ENCODE data around the gene ZXDC. TPM values are rescaled to one million over a fixed set of nuclear protein-coding genes. Genes with fewer than 3 reads are reported as not detected.

ZXDC gene
- total RNA-seq, 1 experiment from 2014 or later: 33.3 TPM

- POLR2A ChIA-PET: no interaction called here
- BruUV-seq (replicated peaks): no TSS peak
- no peaks in the 10 kb centered on the region for H3K4me1 ChIP-seq (ENCODE audit: control insufficient read depth, insufficient read depth, low read length)
- peaks cover 7% of the 10 kb centered on the region for H3K27me3 ChIP-seq (ENCODE audit: control insufficient read depth, insufficient read depth, low read length)
- H3K36me3 ChIP-seq (ENCODE audit: control insufficient read depth, insufficient read depth, low read length): no peaks in the 10 kb centered on the region
- intact Hi-C loops (cut with micrococcal nuclease; ENCODE audit: unreplicated experiment) (no loop called here), in situ Hi-C loops (cut with HindIII; ENCODE audit: low pct_unique_long_range_greater_than_20kb, low sequenced_read_pairs) (no loop called here)
- no peak overlapping the region for H3K27ac ChIP-seq (ENCODE audit: low read length)
- H3K9me3 ChIP-seq (ENCODE audit: control insufficient read depth, insufficient read depth, low read depth, low read length): no peaks in the 10 kb centered on the region
- H3K4me3 ChIP-seq (ENCODE audit: low read depth in 2 of 2, low read length in 2 of 2): no peak overlapping the region
- TF ChIP-seq SIN3A (IDR thresholded peaks at IDR 0.05; ENCODE audit: borderline replicate concordance, insufficient read depth, low read depth, low read length): no peak
- no peak for TF ChIP-seq REST (IDR thresholded peaks at IDR 0.05; ENCODE audit: insufficient read depth in 1 of 2, low read depth in 2 of 2, low read length in 1 of 2)
- CTCF ChIA-PET: no interaction called here
- no peak for ATAC-seq
- no peak for DNase-seq (ENCODE audit: low read depth, low spot score)
Measured at GRCh38 chr3:126407412-126408044, 68.2 kb downstream of the ZXDC start.

DNA sequence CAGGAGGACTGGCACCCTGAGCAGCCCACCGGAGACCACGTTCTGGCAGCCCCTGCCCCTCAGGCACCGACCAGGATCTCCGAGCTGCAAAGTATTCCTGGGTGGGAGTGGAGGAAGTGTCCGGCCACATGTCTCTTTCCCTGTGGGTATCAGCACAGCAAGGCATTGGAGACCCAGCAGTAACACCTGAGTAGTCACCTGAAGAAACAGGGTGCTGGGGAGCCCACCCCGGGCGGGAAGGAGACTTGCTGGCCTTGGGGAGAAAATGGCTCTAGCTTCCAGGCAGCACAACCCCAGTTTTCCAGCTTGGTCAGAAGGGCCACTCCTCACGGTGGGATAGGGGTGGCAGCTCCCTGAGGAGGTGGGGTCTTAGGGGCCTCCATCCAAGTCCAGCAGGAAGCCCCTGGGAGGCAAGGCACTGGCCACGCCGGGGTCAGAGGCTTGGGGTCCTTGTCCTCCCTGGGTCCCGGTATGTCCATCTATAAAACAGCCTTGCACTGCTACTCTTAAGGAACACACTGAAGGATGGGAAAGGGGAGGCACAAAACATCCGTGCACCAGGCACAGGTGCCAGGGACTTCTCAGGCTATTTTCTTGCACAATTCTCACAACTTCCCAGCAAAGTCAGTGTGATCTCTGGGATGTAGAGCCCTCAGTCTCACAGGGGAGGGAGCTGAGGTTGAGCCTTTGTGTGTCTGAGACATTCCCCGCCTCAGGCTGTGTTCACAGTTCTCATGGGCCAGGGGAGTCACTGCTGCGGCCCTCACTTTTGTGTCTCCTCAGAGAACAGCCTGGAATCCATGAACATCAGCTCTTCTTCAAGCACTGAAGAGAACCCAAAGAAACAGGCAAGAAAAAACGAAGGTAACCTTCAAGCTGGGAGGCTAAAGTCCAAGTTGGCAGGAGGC lies 69.0 kb downstream of the ZXDC start:
- Histone ChIP-seq H3K4me1 (ENCODE audit: control insufficient read depth, insufficient read depth, low read length) (no peaks in the 10 kb centered on the region), H3K4me3 (ENCODE audit: low read depth in 2 of 2, low read length in 2 of 2) (no peak overlapping the region), H3K36me3 (ENCODE audit: control insufficient read depth, insufficient read depth, low read length) (no peaks in the 10 kb centered on the region), H3K27ac (ENCODE audit: low read length) (no peak overlapping the region), H3K27me3 (ENCODE audit: control insufficient read depth, insufficient read depth, low read length) (peaks cover 7% of the 10 kb centered on the region), H3K9me3 (ENCODE audit: control insufficient read depth, insufficient read depth, low read depth, low read length) (no peaks in the 10 kb centered on the region)
- no peak for DNase-seq (ENCODE audit: low read depth, low spot score)
- POLR2A ChIA-PET: no interaction called here
- in situ Hi-C loops (cut with HindIII; ENCODE audit: low pct_unique_long_range_greater_than_20kb, low sequenced_read_pairs) (no loop called here), intact Hi-C loops (cut with micrococcal nuclease; ENCODE audit: unreplicated experiment) (no loop called here)
- no TSS peak for BruUV-seq (replicated peaks)
- no peak for TF ChIP-seq REST (IDR thresholded peaks at IDR 0.05; ENCODE audit: insufficient read depth in 1 of 2, low read depth in 2 of 2, low read length in 1 of 2)
- TF ChIP-seq CTCF (IDR thresholded peaks at IDR 0.05): no peak
- TF ChIP-seq SIN3A (IDR thresholded peaks at IDR 0.05; ENCODE audit: borderline replicate concordance, insufficient read depth, low read depth, low read length): no peak
- no peak for TF ChIP-seq POLR2AphosphoS5 (IDR thresholded peaks at IDR 0.05; ENCODE audit: low read depth, low read length)
- TF ChIP-seq TCF7L2 (IDR thresholded peaks at IDR 0.05; ENCODE audit: low read depth, low read length): no peak
- ATAC-seq: no peak
- CTCF ChIA-PET: interaction anchor here (0.6 kb wide), 1 partner anchor 61 kb away, joined by 6 read pairs; no protein-coding TSS in a partner anchor

All from Panc1 (cell line).